AML-193 (cell line): ENCODE data around the gene CFD.
"Not testable (repeated sequence)": the region's sequence is repeated elsewhere in the genome, so short reads cannot be mapped to it uniquely, and the experiment has no call there.

Experiments
- DNase-seq, 2 experiments: peaks; one replicate each; lab custom pipeline; 2025; lab: John Stamatoyannopoulos, UW

The CFD gene

DNA sequence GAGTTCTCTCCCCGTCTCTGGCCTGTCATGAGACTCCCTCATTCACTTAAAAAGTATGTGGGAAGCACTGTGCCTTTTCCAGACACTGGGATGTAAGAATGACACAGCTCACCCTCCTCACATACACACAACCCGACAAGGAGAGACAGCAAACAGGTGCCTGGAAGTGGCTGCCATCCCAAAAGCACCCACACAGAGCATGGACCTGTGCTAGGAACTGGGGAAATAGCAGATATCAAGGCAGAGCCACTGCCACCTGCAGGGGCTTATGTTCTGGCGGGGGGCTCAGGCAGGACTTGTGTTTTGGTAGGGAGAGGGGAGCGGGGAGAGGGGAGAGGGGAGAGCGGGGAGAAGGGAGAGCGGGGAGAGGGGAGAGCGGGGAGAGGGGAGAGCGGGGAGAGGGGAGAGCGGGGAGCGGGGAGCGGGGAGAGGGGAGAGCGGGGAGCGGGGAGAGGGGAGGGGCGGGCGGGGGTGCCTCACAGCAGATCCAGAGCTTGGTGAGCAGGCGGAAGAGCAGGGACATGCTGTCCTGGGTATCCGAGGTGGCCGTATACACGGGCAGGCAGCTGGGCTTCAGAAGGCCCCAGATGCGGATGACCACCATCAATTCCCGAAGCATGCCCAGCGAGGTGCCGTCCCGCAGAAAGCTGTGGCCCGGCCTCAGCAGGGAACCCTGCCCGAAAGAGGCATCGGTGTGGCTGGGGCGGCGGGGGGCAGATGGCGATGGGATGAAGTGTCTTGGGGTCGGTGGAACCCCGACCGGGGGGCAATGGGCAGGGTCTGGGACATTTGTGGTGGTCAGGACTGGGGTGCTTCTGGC is 12.2 kb downstream of the CFD start:
- DNase-seq = no peak

DNA sequence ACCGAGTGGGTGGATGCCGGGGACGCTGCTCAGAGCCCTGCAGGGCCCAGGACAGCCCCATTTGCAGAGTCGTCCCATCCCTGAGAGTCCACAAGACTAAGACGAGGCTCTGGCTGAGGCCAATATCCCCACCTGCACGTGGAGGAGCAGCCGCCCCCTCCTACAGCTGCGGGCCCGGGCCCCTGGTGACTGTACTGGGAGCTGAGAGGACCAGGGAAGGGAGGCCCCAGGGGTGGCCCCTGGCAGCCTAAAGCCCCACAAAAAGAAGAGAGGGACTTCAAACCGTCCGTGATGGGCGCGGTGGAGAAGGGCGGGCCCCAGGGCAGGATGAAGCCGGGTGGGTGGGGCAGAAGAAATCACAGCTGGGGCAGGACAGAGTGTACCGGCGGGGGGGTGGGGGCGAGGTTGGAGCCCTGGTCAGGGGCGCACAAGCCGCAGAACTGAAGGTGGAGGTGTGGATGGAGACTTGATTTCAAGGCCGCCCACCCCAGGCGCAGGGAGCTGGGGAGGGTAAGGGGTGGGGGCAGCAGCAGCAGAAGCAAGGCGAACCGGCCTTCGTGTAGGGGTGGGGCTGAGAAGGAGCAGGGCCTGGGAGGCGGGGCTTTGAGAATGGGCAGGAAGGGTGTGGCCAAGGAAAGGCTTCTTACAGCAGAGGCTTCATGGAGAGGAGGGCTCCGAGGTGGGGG is 12.9 kb downstream of the CFD start:
- DNase-seq = no peak

DNA sequence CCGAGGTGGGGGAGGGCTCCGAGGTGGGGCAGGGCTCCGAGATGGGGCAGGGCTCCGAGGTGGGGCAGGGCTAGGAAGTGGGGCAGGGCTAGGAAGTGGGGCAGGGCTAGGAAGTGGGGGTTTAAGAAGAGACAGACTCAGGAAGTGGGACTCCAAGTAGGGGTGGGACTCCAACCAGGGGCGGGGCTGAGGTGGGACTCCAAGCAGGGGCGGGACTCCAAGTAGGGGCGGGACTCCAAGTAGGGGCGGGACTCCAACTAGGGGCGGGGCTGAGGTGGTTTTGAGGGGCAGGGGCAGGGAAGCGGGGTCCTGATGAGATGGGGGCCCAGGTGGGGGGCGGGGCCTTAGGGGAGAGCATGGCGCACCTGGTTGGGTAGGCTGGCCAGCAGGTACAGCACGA is 13.6 kb downstream of the CFD start:
- DNase-seq = no peak

DNA sequence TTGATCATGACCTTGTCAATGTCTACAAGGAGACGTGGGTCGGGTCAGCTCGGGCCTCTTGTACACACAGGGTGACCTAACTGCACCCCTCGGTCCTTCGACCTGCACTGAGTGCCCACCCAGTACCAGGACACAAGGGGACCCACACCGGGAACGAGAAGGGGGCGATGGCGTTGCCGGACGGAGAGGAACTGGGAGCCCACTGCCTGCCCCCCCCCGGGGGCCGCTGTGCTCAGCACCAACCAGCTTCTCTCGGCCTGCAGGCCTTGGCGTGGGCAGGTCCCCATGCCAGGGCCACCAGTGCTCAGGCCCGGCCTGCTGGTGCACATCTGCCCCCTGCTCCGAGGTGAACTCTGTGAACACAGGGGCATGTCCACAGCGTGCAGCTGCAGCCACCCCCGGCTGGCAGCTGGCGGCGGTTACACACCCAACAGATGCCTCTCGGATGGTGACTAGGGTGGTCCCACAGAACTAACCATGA is 14.1 kb downstream of the CFD start:
- no peak for DNase-seq

DNA sequence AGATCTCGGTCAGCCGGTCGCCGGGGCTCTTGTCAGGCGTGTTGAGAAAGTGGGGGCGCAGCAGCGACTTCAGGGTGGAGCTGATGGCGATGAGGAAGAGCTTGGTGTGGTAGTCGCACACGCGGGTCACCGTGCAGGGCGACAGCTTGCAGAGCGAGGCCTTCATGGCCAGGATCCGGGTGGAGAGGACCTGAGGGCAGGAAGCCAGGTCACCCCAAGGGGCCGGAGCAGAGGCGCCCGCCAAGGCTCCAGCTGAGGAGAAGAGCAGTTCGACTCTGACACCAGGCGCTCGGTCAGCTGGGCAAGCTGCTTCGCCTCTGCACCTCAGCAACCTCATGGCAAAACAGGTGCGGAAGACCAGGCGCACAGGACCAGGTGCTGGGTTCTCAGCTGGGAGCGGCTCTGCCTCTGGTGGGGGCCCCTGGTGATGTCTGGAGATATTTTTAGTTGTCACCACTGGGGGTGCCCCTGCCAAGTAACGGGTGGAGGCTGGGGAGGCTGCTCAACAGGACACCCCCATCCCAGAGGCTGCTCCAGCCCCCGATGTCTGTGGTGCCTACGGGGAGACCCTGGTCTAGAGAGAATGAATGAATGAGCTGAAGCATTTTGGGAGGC is 15.9 kb downstream of the CFD start:
- DNase-seq = no peak

DNA sequence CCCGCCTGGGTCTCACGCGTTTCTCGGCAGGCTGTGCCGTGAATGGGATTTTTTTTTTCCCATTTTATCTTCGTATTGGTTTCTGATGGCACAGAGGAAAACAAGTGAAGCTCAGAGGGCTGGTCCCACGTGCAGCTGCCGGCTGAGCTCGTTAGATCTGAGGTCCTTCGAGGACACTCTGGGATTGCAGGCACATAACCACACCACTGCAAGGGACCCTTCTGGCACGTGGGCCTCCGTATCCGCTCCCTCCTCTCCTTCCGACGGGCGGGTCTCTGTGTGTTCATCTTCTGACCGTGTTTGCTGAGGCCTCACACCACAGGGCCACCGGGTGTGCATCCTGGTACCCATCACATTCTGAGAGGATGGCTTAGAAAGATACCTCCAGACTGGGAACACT is 16.6 kb downstream of the CFD start:
- no peak for DNase-seq

DNA sequence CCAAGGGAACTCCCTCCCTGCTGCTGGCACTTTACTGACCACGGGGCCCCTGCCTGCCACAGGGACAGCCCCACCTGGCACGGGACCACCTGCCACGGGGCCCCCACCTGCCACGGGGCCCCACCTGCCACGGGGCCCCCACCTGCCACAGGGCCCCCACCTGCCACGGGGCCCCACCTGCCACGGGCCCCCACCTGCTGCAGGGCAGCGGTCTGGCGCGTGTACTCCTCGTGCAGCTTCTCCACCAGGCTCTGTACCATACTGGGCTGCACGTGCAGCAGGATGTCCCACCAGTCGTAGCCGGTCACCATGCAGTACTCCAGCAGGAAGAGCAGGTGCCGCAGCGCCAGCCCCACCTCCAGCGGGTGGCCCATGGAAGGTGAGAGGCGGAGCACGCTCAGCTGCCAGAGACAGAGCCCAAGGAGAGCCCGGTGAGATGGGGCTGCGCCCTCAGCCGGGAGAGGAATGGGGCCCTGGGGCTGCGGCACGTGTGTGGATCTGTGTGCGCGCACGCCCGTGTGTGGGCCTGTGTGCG is 17.4 kb downstream of the CFD start:
- no peak for DNase-seq

DNA sequence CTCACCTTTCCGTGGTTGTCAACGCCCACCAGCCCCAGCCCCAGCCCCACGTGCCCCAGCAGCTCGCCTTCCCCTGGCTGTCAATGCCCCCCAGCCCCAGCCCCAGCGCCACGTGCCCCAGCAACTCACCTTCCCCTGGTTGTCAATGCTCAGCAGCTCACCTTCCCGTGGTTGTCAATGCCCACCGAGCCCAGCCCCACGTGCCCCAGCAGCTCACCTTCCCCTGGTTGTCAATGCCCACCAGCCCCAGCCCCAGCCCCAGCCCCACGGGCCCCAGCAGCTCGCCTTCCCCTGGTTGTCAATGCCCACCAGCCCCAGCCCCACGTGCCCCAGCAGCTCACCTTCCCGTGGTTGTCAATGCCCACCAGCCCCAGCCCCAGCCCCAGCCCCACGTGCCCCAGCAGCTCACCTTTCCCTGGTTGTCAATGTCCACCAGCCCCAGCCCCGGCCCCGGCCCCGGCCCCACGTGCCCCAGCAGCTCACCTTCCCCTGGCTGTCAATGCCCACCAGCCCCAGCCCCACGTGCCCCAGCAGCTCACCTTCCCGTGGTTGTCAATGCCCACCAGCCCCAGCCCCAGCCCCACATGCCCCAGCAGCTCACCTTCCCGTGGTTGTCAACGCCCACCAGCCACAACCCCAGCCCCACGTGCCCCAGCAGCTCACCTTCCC is 18.7 kb downstream of the CFD start:
- not testable (repeated sequence) for DNase-seq

DNA sequence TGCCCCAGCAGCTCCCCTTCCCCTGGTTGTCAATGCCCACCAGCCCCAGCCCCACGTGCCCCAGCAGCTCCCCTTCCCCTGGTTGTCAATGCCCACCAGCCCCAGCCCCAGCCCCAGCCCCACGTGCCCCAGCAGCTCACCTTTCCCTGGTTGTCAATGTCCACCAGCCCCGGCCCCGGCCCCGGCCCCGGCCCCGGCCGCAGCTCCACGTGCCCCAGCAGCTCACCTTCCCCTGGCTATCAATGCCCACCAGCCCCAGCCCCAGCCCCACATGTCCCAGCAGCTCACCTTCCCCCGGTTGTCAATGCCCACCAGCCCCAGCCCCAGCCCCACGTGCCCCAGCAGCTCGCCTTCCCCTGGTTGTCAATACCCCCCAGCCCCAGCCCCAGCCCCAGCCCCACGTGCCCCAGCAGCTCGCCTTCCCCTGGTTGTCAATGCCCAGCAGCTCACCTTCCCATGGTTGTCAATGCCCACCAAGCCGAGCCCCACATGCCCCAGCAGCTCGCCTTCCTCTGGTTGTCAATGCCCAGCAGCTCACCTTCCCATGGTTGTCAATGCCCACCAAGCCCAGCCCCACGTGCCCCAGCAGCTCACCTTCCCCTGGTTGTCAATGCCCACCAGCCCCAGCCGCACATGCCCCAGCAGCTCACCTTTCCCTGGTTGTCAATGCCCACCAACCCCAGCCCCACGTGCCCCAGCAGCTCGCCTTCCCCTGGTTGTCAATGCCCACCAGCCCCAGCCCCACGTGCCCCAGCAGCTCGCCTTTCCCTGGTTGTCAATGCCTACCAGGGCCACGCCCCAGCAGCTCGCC is 19.5 kb downstream of the CFD start:
- not testable (repeated sequence) for DNase-seq

DNA sequence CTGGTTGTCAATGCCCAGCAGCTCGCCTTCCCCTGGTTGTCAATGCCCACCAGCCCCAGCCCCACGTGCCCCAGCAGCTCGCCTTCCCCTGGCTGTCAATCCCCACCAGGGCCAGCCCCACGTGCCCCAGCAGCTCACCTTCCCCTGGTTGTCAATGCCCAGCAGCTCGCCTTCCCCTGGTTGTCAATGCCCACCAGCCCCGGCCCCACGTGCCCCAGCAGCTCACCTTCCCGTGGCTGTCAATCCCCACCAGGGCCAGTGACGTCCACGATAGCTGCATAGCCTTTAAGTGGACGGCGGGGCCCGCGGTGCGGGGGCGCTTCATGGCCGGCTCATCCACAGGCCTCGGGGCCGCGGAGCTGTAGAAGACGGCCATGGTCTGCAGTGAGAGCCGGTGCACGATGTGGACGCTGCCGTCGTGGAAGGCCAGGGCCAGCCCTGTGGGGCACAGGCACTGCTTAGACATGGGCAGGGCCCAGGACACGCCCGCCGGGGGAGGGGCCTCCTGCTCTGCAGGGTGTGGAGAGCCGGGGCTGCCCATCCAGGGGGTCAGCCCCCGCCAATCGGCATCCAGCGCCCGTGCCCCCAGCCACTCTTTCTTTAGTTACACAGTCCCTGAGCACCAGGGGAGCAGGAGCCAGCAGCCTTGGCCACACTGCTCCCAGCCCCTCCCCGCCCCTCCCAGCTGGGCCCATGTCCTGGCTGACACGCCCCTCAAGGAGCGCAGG is 20.4 kb downstream of the CFD start:
- no peak for DNase-seq

DNA sequence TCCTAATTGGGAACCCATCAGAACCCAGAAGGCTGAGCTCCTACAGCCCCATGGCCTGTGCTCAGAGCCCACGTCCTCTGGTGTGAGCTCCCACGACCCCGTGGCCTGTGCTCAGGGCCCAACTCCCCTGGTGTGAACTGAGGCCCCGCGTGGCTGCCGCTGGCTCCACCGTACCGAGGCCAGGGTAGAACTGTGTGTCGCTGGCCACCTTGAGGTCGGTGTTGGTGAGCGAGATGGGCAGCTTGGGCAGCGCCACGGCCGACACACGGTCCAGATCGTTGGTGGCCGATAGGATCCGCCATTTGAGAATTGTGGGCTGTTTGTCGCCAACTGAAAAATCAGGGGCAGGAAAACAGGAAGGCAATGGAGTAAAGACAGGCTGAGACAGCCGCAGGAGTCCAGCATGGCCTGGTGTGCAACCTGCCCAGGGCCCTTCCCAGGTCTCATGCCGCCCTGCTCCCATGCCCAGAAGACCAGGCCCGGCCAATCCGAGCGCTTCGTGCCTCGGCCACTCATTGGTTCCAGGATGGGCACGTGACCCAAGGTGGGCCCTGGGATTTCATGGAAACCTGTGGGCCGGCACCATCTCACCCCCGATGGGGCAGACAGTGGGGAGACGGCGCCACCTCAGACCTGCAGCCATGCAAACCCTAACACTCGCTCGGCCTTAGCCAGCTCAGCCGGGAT is 22.1 kb downstream of the CFD start:
- no peak for DNase-seq

DNA sequence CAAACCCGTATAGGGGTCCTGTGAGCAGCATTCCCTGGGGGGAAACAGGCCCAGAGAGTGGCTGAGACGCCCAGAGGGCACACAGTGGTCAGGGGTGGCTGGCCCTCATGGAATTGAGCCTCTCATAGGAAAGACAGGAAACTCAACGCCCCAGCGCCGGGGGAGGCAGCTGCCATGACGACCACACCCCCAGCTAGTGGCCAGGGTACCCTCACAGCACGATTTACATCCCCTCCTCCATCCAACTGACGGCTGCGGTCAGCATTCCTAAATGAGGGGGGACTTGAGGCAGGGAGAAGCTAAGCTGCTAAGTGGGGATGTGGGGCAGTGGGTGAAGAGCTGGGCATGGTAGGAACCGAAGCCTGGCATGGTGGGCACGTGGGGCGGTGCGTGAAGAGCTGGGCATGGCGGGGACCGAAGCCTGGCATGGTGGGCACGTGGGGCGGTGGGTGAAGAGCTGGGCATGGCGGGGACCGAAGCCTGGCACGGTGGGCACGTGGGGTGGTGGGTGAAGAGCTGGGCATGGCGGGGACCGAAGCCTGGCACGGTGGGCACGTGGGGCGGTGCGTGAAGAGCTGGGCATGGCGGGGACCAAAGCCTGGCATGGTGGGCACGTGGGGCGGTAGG is 23.5 kb downstream of the CFD start:
- DNase-seq = no peak

DNA sequence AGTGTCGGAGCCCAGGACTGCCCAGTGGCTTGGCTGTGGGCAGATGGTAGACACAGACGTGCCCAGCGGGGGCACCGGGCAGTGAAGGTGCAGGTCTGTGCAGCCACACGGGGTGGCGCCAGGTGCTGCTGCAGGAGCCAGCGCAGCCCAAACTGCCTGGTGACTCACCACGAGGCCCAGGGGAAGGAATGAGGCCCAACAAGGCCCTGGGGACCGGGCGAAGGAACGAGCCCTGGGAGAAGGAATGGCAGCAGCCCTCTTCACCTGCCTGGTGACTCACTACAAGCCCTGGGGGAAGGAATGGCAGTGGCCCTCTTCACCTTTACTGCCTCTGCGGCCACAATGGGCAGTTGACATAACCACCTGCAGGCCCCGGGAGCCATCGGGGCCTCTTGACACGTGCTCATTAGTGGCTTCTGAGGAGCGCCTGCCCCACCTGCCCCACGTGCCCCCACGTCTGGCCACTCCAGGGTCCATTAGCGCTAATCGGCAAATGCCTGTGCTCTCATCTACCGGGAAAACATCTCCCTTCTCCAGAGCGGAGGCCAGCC is 24.3 kb downstream of the CFD start:
- DNase-seq = no peak

DNA sequence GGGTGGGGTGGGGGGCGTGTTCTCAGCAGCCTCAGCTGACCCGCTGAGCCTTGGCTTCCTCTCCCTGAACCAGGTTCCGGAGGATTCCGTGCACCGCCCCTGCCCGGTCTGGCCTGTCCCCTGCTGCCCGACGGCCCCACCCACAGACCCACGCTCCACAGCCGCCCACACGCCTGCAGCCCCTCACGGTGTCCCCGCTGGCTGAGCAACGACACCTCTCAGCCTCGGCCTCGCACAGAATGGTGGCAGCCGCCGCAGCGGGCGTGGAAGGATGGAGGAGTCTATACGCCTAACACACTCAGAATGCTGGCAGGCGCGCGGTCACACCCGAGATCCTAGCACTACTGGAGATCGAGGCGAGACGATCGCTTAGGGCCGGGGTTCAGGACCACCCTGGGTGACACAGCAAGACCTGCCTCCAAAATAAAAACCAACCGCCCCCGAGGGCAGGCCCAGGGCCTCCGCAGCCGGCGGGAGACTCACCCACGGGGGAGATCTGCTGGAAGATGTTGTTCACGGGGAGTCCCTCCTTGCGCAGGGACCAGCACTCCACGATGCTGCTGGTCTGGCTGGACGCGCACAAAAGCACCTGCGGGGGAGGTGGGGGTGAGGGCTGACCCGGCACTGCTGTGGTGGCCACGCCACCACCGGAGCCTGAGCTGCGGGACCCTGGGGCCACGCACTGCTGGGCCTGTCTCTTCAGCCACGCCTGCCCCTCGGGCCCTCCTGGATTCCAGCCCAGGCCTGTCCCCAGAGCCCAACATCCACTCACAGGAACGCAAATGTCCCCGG is 25.2 kb downstream of the CFD start:
- no peak for DNase-seq

DNA sequence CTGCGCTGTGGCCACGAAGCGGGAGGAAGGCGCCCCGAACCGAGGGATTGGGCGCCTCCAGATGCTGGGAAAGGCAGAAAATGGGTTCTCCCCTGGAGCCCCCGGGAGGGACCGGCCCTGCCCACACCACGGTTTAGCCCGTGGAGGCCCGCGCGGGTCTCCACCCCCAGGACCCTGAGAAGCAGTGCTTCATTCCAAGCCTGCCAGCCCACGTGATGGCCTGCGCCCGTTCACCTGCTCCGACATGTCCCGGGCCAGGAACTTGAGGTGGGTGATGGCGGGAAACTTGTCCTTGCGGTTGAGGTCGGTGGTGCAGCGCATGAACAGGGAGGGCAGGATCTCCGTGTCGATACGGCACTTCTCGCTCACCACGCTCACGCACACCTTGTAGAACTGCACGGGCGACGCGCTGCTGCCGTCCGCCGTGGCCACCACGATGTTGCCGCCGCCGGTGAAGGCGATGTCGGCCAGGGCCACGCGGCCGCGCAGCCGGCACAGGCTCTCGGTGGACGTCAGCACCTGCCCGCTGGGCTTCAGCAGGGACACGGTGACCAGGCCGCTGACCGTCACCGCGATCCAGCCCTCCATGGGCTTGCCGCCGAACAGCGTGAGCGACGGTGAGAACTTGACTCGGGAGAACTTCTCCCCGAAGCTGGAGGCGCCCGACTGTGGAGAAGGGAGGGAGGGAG is 26.2 kb downstream of the CFD start:
- no peak for DNase-seq

DNA sequence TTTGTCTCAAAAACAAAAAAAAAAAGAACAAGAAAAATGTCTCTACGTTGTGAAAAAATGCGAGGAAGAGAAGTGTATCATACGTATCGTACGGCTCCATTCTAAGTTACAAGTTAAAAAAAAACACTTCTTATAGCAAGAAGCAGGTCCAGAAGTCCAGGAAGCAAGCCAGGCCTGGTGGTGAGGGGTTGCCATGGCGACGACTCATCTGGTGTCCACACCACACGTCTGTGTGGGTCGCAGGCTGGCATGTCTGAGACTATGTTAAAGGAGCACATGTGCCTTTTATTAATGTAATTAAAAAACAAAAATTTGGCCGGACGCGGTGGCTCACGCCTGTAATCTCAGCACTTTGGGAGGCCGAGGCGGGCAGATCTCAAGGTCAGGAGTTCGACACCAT is 27.6 kb downstream of the CFD start:
- no peak for DNase-seq

DNA sequence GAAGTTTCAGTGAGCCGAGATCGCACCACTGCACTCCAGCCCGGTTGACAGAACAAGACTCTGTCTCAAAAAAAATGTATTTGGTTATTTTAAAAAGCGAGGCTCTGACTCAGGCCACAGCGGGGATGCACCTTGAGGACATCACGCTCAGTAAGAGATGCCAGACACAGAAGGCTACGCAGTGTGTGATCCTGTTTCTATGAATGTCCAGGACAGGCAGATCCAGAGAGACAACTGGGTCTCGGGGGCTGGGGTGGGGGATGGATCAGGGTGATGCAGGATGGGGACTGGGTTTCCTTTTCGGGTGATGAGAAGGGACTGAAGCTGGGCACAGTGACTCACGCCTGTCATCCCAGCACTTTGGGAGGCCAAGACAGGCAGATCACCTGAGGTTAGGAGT is 28.1 kb downstream of the CFD start:
- no peak for DNase-seq
